ENCODE data around the gene INO80. TPM values are rescaled to one million over a fixed set of nuclear protein-coding genes. Genes with fewer than 3 reads are reported as not detected.

Gene INO80
- total RNA-seq, 2 experiments from 2014 or later: 14.0 to 16.8 TPM

DNA sequence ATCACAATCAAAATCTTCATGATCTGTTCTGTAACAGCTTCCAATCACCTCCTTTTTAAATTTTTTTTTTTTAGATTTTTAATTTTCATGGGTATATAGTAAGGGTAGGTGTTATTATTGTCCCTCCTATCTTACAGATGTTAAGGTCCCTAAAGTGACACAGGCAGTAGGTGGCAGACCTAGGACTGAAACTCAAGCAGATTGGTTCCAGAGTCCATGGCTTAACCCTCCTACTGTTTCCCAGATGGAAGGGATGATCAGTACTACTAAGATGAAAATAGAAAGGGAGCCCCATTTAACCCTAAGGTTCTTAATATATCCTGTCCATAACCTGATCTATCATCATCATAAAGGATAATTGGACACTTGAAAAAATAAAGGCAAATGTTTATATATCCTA, 105.7 kb downstream of the INO80 start:
- H3K27me3 Mint-ChIP-seq (ENCODE audit: low read depth): no peaks in the 10 kb centered on the region
- CTCF ChIA-PET: interaction anchor here (0.6 to 1.0 kb wide), 2 partner anchors 104 to 168 kb away, joined by 3 read pairs; no protein-coding TSS in a partner anchor
- DNase-seq: no peak
- peaks cover 3% of the 10 kb centered on the region for H3K4me1 Mint-ChIP-seq (ENCODE audit: low read depth)
- intact Hi-C loops (cut with micrococcal nuclease): no loop called here
- H3K4me3 Mint-ChIP-seq: no peak overlapping the region
- peaks cover 26% of the 10 kb centered on the region for H3K36me3 Mint-ChIP-seq (ENCODE audit: low read depth)
- H3K27ac Mint-ChIP-seq: no peak overlapping the region
- H3K9me3 Mint-ChIP-seq: no peaks in the 10 kb centered on the region

DNA sequence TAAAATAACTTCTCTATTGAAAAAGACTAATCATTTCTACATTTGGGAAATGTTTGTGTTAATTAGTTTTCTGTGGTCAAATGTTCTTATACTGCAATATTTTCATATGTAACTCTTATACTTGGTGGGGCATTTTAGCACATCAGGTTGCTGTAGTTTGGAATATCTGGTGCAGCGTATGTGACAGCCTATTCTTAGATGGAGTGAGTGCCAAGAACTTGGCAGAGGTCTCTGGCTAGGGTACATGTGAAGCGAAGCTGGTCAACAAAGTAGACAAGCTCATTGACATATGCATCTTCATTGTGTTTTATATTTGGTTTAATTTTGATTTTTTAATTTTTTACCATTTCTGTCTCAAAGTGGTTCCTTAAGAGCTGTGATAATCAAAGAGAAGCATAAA, 109.6 kb downstream of the INO80 start:
- CTCF ChIA-PET: interaction anchor here (0.6 to 1.0 kb wide), 2 partner anchors 99 to 178 kb away, joined by 3 to 4 read pairs; no protein-coding TSS in a partner anchor
- Mint-ChIP-seq H3K36me3 (ENCODE audit: low read depth) (peaks cover 24% of the 10 kb centered on the region), H3K4me1 (ENCODE audit: low read depth) (no peaks in the 10 kb centered on the region), H3K27me3 (ENCODE audit: low read depth) (no peaks in the 10 kb centered on the region), H3K9me3 (no peaks in the 10 kb centered on the region), H3K4me3 (no peak overlapping the region), H3K27ac (no peak overlapping the region)
- intact Hi-C loops (cut with micrococcal nuclease): no loop called here
- DNase-seq: no peak

DNA sequence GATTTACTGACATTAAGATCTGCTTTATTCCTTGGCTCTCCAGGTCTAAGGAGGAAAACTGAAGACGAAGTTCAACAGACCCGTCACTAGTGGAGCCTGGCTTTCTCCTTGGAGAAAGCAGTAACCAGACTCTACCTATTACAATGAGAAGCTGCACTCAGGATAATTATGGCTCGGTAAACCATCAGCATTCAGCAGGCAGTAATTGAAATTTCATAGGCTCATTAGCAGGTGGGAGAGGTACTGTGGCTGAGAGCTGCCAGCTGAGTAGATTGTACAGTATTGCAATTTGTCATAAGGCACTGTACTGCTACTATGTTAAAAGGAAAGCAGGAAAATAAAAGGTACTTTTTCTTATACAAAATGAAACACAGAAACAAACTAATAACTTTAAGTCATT, 111.6 kb downstream of the INO80 start:
- H3K4me1 Mint-ChIP-seq (ENCODE audit: low read depth): no peaks in the 10 kb centered on the region
- no peak overlapping the region for H3K4me3 Mint-ChIP-seq
- H3K36me3 Mint-ChIP-seq (ENCODE audit: low read depth): peaks cover 24% of the 10 kb centered on the region
- H3K27me3 Mint-ChIP-seq (ENCODE audit: low read depth): no peaks in the 10 kb centered on the region
- intact Hi-C loops (cut with micrococcal nuclease): no loop called here
- CTCF ChIA-PET: no interaction called here
- no peak overlapping the region for H3K27ac Mint-ChIP-seq
- DNase-seq: no peak
- H3K9me3 Mint-ChIP-seq: no peaks in the 10 kb centered on the region

DNA sequence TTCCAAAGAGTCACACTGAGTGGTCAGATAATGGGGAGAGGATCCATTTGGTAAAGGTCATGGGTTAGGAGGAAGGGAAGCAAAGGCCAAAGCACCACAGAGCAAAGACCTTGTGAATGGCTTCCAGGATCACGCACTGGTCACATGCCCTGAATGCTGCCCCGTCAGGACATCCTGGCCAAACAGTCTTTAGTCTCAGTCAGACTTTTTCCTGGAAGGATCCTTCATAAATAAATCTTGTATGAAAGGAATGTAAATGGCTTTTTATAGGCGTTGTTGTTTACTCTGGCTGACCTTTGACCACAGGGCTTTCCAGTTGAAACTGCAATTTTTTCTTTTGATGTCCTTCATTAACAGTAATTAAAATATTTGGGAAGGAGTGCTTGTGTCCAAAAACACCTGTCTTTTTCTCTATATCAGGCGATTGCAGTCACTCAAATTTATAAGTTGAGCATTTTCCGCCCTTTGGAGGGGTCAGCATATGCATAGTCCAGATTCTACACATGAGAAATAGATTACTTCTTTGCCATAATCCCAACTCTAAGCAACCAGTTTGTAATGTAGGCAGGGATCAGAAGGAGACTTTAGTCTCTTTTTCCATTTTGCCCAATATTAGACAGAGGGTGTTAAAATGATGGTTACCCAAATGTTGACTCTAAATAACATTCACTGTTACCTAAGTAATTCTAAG, 114.4 kb downstream of the INO80 start:
- Mint-ChIP-seq H3K4me1 (ENCODE audit: low read depth) (no peaks in the 10 kb centered on the region), H3K27ac (no peak overlapping the region), H3K9me3 (no peaks in the 10 kb centered on the region), H3K27me3 (ENCODE audit: low read depth) (no peaks in the 10 kb centered on the region), H3K4me3 (no peak overlapping the region), H3K36me3 (ENCODE audit: low read depth) (peaks cover 19% of the 10 kb centered on the region)
- intact Hi-C loops (cut with micrococcal nuclease): no loop called here
- DNase-seq: no peak
- CTCF ChIA-PET: interaction anchor here (0.6 to 1.4 kb wide), 2 partner anchors 96 to 194 kb away, joined by 3 read pairs; no protein-coding TSS in a partner anchor

DNA sequence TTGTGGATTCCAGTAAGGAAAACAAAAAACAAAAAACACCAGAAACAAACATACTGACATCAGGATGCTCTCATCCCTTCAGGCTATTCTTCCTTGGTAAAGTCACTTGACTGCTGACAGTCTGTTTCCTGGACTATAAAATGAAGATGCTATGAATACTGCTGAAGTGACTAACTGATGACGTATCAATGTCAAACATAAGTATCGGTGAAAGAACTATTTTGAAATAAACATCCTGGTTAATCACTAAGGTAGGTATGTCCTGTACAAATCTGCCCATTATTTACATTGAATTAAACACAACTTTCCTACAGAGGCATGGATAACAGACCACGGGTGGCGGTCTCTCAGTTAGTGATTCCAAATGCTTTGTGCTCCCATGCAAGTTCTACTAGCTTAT, 116.9 kb downstream of the INO80 start:
- Mint-ChIP-seq H3K36me3 (ENCODE audit: low read depth) (peaks cover 20% of the 10 kb centered on the region), H3K27ac (no peak overlapping the region), H3K4me1 (ENCODE audit: low read depth) (no peaks in the 10 kb centered on the region), H3K4me3 (no peak overlapping the region), H3K27me3 (ENCODE audit: low read depth) (no peaks in the 10 kb centered on the region), H3K9me3 (no peaks in the 10 kb centered on the region)
- no peak for DNase-seq
- intact Hi-C loops (cut with micrococcal nuclease): no loop called here
- CTCF ChIA-PET: no interaction called here

DNA sequence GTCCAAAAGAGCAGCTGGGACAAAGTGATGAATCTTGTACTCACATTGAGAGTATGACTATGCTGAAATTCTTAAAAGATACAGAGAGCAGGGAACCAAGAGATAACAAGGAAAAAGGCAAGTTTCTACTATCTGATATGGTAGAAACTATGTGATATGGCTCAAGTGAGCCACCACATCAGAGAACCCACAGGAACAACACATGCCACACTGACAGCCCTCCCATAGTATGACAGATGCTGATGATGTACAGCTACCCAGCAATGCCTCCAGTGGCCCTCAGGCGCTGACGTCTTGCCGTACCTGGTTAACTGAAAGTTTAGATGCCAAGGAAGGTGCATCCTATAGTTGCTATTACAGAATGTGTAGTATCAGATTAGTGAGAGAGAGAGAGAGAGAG, 120.4 kb downstream of the INO80 start:
- intact Hi-C loops (cut with micrococcal nuclease): no loop called here
- no peak overlapping the region for H3K4me3 Mint-ChIP-seq
- no peak for DNase-seq
- H3K27ac Mint-ChIP-seq: no peak overlapping the region
- H3K27me3 Mint-ChIP-seq (ENCODE audit: low read depth): no peaks in the 10 kb centered on the region
- H3K9me3 Mint-ChIP-seq: no peaks in the 10 kb centered on the region
- H3K4me1 Mint-ChIP-seq (ENCODE audit: low read depth): peaks cover 7% of the 10 kb centered on the region
- CTCF ChIA-PET: interaction anchor here (0.6 kb wide), 1 partner anchor 437 kb away, joined by 5 read pairs; no protein-coding TSS in a partner anchor
- H3K36me3 Mint-ChIP-seq (ENCODE audit: low read depth): peaks cover 23% of the 10 kb centered on the region

DNA sequence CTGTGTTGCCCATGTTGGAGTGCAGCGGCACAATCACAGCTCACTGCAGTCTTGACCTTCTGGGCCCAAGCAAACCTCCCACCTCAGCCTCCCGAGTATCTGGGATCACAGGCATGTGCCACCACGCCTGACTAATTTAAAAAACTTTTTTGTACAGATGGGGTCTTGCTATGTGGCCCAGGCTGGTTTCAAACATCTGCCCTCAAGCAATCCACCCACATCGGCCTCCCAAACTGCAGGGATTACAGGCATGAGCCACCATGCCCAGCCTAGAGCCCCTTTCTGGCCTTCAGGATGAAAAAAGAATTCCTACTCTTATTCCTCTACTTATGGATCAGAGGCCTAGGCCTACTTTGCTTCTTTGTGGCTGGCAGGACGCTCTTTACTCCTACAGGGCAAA, 123.3 kb downstream of the INO80 start:
- peaks cover 32% of the 10 kb centered on the region for H3K36me3 Mint-ChIP-seq (ENCODE audit: low read depth)

DNA sequence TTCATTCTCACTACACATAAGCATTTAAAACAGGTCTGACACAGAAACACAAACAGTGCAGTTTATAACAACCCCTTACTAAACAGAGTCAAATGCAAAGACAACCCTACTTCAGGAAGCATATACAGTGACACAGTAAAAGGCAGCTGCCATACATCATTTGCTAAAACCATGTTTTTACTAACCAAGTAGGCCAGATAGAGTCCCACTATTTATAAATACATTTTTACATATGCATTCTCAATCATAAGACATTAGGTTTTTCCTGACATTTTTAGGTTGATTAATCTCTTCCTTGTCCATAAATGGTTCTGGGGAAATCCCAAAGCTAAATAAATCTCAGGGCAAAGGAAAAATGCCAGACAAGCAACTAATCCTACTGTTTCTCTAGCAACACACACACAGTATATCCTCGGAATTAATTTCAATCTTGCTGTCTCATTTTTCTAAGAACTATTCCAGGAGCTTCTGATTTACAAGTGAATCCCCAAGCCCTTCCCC, 123.8 kb downstream of the INO80 start:
- Mint-ChIP-seq H3K27ac (no peak overlapping the region), H3K9me3 (no peaks in the 10 kb centered on the region), H3K4me1 (ENCODE audit: low read depth) (peaks cover 15% of the 10 kb centered on the region), H3K4me3 (no peak overlapping the region), H3K27me3 (ENCODE audit: low read depth) (no peaks in the 10 kb centered on the region), H3K36me3 (ENCODE audit: low read depth) (peaks cover 34% of the 10 kb centered on the region)
- DNase-seq: no peak
- CTCF ChIA-PET: no interaction called here
- intact Hi-C loops (cut with micrococcal nuclease): no loop called here

More for the DNA sequence above, 123.3 kb downstream of the INO80 start:
- intact Hi-C loops (cut with micrococcal nuclease): no loop called here
- no peaks in the 10 kb centered on the region for H3K27me3 Mint-ChIP-seq (ENCODE audit: low read depth)
- DNase-seq: no peak
- no peak overlapping the region for H3K4me3 Mint-ChIP-seq
- peaks cover 15% of the 10 kb centered on the region for H3K4me1 Mint-ChIP-seq (ENCODE audit: low read depth)
- CTCF ChIA-PET: no interaction called here
- H3K9me3 Mint-ChIP-seq: no peaks in the 10 kb centered on the region
- no peak overlapping the region for H3K27ac Mint-ChIP-seq

DNA sequence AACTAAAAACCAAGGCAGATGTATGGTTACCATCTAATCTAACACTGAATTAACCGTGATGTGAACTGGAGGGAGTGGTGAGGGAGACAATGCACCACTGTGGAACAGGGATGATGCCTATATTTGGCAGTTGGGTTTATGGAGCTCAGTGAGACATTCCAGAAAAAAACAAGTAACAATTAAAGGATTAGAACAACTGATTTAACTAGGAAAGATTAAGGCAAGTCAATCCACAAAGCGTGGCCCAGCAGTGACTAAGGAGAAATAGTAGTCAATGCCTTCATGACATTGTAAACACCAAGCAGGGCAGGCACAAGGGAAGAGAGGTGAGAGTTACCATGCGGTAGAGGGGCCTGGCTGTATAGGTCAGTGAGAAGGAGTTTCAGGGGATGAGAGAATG, 124.7 kb downstream of the INO80 start:
- H3K4me3 Mint-ChIP-seq: no peak overlapping the region
- H3K27ac Mint-ChIP-seq: no peak overlapping the region
- H3K27me3 Mint-ChIP-seq (ENCODE audit: low read depth): no peaks in the 10 kb centered on the region
- no peaks in the 10 kb centered on the region for H3K9me3 Mint-ChIP-seq
- CTCF ChIA-PET: interaction anchor here (0.6 to 1.4 kb wide), 5 partner anchors 67 to 193 kb away, joined by 3 to 5 read pairs (median 4); no protein-coding TSS in a partner anchor
- DNase-seq: no peak
- H3K4me1 Mint-ChIP-seq (ENCODE audit: low read depth): peaks cover 15% of the 10 kb centered on the region
- peaks cover 37% of the 10 kb centered on the region for H3K36me3 Mint-ChIP-seq (ENCODE audit: low read depth)
- intact Hi-C loops (cut with micrococcal nuclease): no loop called here

DNA sequence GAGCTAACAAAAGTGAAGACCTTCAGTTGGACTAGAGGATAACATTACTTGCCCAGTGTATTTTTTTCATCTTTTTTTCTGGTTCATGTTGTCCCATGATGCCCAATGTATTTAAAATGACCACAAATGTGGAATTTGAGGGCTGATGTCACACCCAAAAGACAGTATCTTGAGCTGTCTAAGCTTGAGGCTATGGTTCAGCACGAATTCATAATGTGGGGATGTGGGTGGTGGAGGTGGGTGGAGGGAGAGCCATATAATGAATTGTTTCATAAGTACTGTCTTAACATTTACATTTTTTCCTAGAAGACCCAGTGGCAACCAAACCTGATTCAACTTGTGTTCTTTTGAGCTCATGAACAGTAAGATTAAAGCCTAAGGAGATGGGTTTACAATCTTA, 125.3 kb downstream of the INO80 start:
- H3K27me3 Mint-ChIP-seq (ENCODE audit: low read depth): no peaks in the 10 kb centered on the region
- H3K9me3 Mint-ChIP-seq: no peaks in the 10 kb centered on the region
- intact Hi-C loops (cut with micrococcal nuclease): no loop called here
- no peak for DNase-seq
- no peak overlapping the region for H3K4me3 Mint-ChIP-seq
- peaks cover 35% of the 10 kb centered on the region for H3K36me3 Mint-ChIP-seq (ENCODE audit: low read depth)
- H3K4me1 Mint-ChIP-seq (ENCODE audit: low read depth): peaks cover 15% of the 10 kb centered on the region
- CTCF ChIA-PET: interaction anchor here (0.6 to 1.4 kb wide), 7 partner anchors 68 to 261 kb away, joined by 3 to 5 read pairs (median 3); no protein-coding TSS in a partner anchor
- H3K27ac Mint-ChIP-seq: no peak overlapping the region

DNA sequence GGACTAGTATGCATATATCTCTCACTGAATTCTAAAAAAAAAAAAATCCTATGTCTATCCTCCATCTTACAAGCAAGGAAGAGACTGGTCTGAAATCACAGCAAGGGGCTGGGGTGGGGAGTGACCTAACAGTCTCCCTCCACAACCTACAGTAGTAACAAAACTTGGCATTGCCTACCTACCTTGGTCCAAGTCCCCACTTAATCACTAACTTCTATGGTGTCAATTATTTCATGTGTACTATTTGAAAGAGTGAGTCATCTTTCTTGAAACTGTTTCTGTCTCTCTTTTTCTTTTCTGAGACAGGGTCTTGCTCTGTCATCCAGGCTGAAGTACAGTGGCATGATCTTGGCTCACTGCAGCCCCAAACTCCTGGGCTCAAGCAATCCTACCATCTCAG, 126.0 kb downstream of the INO80 start:
- Mint-ChIP-seq H3K4me1 (ENCODE audit: low read depth) (peaks cover 15% of the 10 kb centered on the region), H3K36me3 (ENCODE audit: low read depth) (peaks cover 32% of the 10 kb centered on the region)
- CTCF ChIA-PET: interaction anchor here (1.3 kb wide), 1 partner anchor 83 kb away, joined by 3 read pairs; no protein-coding TSS in a partner anchor

DNA sequence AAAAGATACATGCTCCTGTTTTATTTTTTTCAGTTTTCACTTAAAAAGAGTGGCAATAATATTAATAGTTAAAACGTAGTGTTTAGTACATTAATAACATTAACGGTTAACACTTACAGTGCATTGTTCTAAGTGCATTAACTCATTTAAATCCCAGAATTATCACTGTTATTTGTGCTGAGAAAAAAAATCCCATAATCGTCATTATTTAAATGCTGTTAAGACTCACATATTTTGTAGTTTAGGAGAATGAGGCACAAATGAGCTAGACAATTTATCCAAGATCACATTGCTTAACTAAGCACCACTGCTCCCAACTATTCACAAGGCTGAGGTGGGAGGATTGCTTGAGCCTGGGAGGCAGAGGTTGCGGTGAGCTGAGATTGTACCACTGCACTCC, 127.9 kb downstream of the INO80 start:
- CTCF ChIA-PET: interaction anchor here (1.0 kb wide), 1 partner anchor 46 kb away, joined by 3 read pairs; no protein-coding TSS in a partner anchor
- no peak overlapping the region for H3K4me3 Mint-ChIP-seq
- no peaks in the 10 kb centered on the region for H3K9me3 Mint-ChIP-seq
- H3K27ac Mint-ChIP-seq: no peak overlapping the region
- H3K4me1 Mint-ChIP-seq (ENCODE audit: low read depth): peaks cover 15% of the 10 kb centered on the region
- intact Hi-C loops (cut with micrococcal nuclease): no loop called here
- no peak for DNase-seq
- H3K36me3 Mint-ChIP-seq (ENCODE audit: low read depth): peaks cover 41% of the 10 kb centered on the region
- no peaks in the 10 kb centered on the region for H3K27me3 Mint-ChIP-seq (ENCODE audit: low read depth)

More for the DNA sequence above, 126.0 kb downstream of the INO80 start:
- no peak for DNase-seq
- peak overlapping the region; percentile 48 for H3K27ac Mint-ChIP-seq
- H3K4me3 Mint-ChIP-seq: no peak overlapping the region
- H3K9me3 Mint-ChIP-seq: no peaks in the 10 kb centered on the region
- intact Hi-C loops (cut with micrococcal nuclease): no loop called here
- no peaks in the 10 kb centered on the region for H3K27me3 Mint-ChIP-seq (ENCODE audit: low read depth)

DNA sequence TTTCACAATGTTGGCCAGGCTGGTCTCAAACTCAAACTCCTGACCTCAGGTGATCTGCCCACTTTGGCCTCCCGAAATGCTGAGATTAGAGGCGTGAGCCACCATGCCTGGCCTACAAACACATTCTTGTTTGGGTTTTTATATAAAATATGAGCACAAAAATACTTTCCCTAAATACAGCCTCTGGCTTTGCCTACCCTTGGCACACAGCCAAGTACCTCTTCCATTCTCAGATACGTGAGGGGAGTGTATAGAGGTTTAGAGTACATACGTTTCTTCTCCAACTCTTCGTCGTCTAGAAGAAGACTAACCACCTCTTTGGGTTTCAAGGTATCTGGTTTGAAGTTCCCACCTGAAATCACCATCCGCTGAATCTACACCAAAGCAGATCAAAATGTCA, 129.3 kb downstream of the INO80 start:
- no peaks in the 10 kb centered on the region for H3K27me3 Mint-ChIP-seq (ENCODE audit: low read depth)
- DNase-seq: no peak
- H3K36me3 Mint-ChIP-seq (ENCODE audit: low read depth): peaks cover 49% of the 10 kb centered on the region
- H3K4me3 Mint-ChIP-seq: no peak overlapping the region
- no peak overlapping the region for H3K27ac Mint-ChIP-seq
- intact Hi-C loops (cut with micrococcal nuclease): no loop called here
- CTCF ChIA-PET: no interaction called here
- H3K9me3 Mint-ChIP-seq: no peaks in the 10 kb centered on the region
- peaks cover 15% of the 10 kb centered on the region for H3K4me1 Mint-ChIP-seq (ENCODE audit: low read depth)
